ENCODE results near the gene TCF7L1. TPM values are rescaled to one million over a fixed set of nuclear protein-coding genes. Genes with fewer than 3 reads are reported as not detected.

The TCF7L1 gene
- total and polyA plus RNA-seq, 2 donors (not counting 3 experiments of a cell fraction or from before 2014, with no cell fraction given): 9.6 to 17.4 TPM

DNA sequence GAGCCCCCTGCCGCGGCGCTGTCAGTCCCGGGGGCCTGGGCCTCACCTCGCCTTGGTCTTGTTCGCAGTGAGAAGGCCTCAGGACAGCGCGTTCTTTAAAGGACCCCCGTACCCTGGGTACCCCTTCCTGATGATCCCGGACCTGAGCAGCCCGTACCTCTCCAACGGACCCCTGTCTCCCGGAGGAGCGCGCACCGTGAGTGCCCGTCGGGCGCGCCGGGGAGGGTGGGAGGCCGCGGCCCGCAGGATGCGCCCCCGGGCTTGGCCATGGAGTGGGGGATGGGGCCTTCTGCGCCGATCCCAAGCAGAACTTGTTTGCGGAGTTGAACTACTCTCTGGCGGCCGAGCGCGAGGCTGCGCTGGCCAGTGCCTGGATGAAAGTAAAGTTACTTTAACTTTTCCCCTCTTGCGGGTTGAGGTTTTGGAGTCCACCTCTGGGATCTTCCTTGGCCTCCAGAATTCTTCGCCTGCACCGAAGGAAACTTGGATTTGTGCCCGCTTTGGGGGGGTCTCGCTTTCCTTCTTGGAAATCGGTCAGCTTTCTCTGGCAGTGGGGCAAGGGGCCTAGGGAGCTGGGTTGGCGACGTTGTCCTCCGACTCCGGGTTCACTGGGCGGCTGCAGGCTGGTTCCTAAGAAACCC, 1.2 kb downstream of the TCF7L1 start:
- Histone ChIP-seq H3K9me3 (replicated peaks; ENCODE audit: control insufficient read depth, insufficient read depth, low read length) (no peaks in the 10 kb centered on the region), H2AFZ (ENCODE audit: low read depth, low read length) (peak overlapping the region; percentile 96), H3K79me2 (ENCODE audit: control insufficient read depth, insufficient read depth, low read length) (peaks cover 2% of the 10 kb centered on the region), H3K9ac (replicated peaks; ENCODE audit: extremely low read depth, insufficient read depth, low read length) (peak overlapping the region; percentile 57), H3K36me3 (ENCODE audit: control insufficient read depth in 2 of 2, extremely low read depth in 1 of 2, insufficient read depth in 2 of 2, low read length in 2 of 2) (no peaks in the 10 kb centered on the region), H3K4me1 (ENCODE audit: control insufficient read depth, extremely low read depth, insufficient read depth, low read length) (peaks cover 13% of the 10 kb centered on the region), H3K4me2 (ENCODE audit: insufficient read depth, low read length) (peak overlapping the region; percentile 90), H4K20me1 (replicated peaks; ENCODE audit: control insufficient read depth, extremely low read depth, insufficient read depth, low read length) (no peaks in the 10 kb centered on the region), H3K27ac (ENCODE audit: insufficient read depth, low read depth, low read length) (no peak overlapping the region), H3K9me1 (replicated peaks; ENCODE audit: control insufficient read depth, extremely low read depth, insufficient read depth, low read length) (no peaks in the 10 kb centered on the region), H3K4me3 (replicated peaks in 1 of 3; ENCODE audit: insufficient read depth in 1 of 3, low read depth in 1 of 3, low read length in 3 of 3) (peak overlapping the region; percentile 74 to 95 (median 79)), H3K27me3 (ENCODE audit: control insufficient read depth in 2 of 2, insufficient read depth in 2 of 2, low read length in 2 of 2) (peaks cover 3 to 6% of the 10 kb centered on the region in 2 experiments)
- TF ChIP-seq EZH2 (IDR thresholded peaks at IDR 0.05; ENCODE audit: borderline replicate concordance, low read depth, low read length, severe bottlenecking): peak; percentile 61
- no peak for TF ChIP-seq MYC (IDR thresholded peaks at IDR 0.05; ENCODE audit: low read depth, low read length)
- dilution Hi-C loops (cut with MboI; ENCODE audit: extremely low pct_ligation_motif_present, low sequenced_read_pairs): no loop called here
- BruUV-seq (replicated peaks): no TSS peak
- CTCF ChIA-PET: interaction anchor here (0.8 to 5.8 kb wide), 14 partner anchors 8 to 165 kb away, joined by 3 to 139 read pairs (median 13); no protein-coding TSS in a partner anchor
- DNase-seq (ENCODE audit: low read depth, low spot score): peak; percentile 56
- intact Hi-C loops (cut with micrococcal nuclease): no loop called here
- POLR2A ChIA-PET: no interaction called here
- peak; percentile 63 for FAIRE-seq

DNA sequence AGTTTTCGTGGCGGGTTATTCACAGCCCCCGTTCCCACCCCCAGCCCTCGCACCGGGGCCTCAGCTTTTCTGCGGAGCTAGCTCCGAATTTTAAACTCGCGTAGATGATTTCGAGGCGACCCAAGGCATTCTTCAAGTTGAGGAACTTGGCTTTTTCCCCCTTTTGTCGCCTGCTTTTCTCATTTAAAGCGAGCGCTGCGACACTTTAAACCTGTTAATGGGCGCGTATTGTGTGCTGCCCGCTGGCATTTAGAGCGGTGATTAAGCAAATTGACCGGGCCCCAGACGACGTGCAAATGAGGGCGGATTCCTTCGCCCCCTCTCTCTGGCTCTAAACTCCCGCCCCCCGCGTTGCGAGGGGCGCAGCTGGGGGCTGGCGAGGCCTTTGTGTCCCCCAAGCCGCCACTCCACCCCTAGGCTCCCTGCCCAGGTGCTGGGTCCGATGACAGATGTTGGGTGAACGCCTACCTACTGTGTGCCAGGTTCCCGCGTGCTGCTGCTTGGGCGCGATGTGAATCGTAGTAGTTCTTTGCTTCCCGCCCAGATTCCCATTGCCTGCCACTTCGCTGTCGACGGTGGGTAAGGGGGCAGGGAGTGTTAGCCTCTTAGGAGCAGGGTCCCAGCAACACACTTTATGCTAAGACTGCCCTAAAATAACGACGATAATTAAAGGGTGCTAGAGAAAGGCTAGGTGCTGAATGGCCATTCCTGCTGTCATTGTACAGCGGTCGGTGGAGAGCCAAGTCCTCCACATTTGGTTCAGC, 1.9 kb downstream of the TCF7L1 start:
- FAIRE-seq (no peak), DNase-seq (ENCODE audit: low read depth, low spot score) (no peak)
- Histone ChIP-seq H3K9me1 (replicated peaks; ENCODE audit: control insufficient read depth, extremely low read depth, insufficient read depth, low read length) (no peaks in the 10 kb centered on the region), H3K9me3 (replicated peaks; ENCODE audit: control insufficient read depth, insufficient read depth, low read length) (no peaks in the 10 kb centered on the region), H3K27ac (ENCODE audit: insufficient read depth, low read depth, low read length) (no peak overlapping the region), H2AFZ (ENCODE audit: low read depth, low read length) (no peak overlapping the region), H3K4me2 (ENCODE audit: insufficient read depth, low read length) (peak overlapping the region; percentile 90), H3K4me1 (ENCODE audit: control insufficient read depth, extremely low read depth, insufficient read depth, low read length) (peaks cover 13% of the 10 kb centered on the region), H3K27me3 (ENCODE audit: control insufficient read depth in 2 of 2, insufficient read depth in 2 of 2, low read length in 2 of 2) (peaks cover 3% of the 10 kb centered on the region in 2 experiments), H3K4me3 (replicated peaks in 1 of 3; ENCODE audit: insufficient read depth in 1 of 3, low read depth in 1 of 3, low read length in 3 of 3) (peak overlapping the region in 2 of 3 experiments; percentile 74 to 79), H3K36me3 (ENCODE audit: control insufficient read depth in 2 of 2, extremely low read depth in 1 of 2, insufficient read depth in 2 of 2, low read length in 2 of 2) (no peaks in the 10 kb centered on the region), H3K9ac (replicated peaks; ENCODE audit: extremely low read depth, insufficient read depth, low read length) (peak overlapping the region; percentile 57), H3K79me2 (ENCODE audit: control insufficient read depth, insufficient read depth, low read length) (peaks cover 2% of the 10 kb centered on the region), H4K20me1 (replicated peaks; ENCODE audit: control insufficient read depth, extremely low read depth, insufficient read depth, low read length) (no peaks in the 10 kb centered on the region)
- CTCF ChIA-PET: interaction anchor here (0.8 to 5.8 kb wide), 4 partner anchors 21 to 164 kb away, joined by 4 to 101 read pairs (median 6); no protein-coding TSS in a partner anchor
- intact Hi-C loops (cut with micrococcal nuclease): no loop called here
- TF ChIP-seq EZH2 (IDR thresholded peaks at IDR 0.05; ENCODE audit: borderline replicate concordance, low read depth, low read length, severe bottlenecking): peak; percentile 57
- TF ChIP-seq, protein P1, sequence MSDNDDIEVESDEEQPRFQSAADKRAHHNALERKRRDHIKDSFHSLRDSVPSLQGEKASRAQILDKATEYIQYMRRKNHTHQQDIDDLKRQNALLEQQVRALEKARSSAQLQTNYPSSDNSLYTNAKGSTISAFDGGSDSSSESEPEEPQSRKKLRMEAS (IDR thresholded peaks at IDR 0.05; ENCODE audit: insufficient read depth, insufficient read length): no peak
- no TSS peak for BruUV-seq (replicated peaks)
- POLR2A ChIA-PET: no interaction called here
- dilution Hi-C loops (cut with MboI; ENCODE audit: extremely low pct_ligation_motif_present, low sequenced_read_pairs): no loop called here

All from endothelial cell of umbilical vein (primary cell).